Thyroid gland (tissue), 4 donors: Measurements from ENCODE around the gene ADGRE2. TPM values are rescaled to one million over a fixed set of nuclear protein-coding genes. Genes with fewer than 3 reads are reported as not detected.

Experiments used
- DNase-seq, 2 donors: peaks; one replicate each; pipeline ENCODE4 v3.0.0-alpha.2; 2019
- H3K27ac ChIP-seq, 3 donors: fragments of 200-600 bp; sonication (generic); 1 replicate in 2 of 3; 2 replicates in 1 of 3; pipeline ENCODE4 v1.5.1; 2016 to 2019; ENCODE audit warnings: mild to moderate bottlenecking in 1 of 3, moderate library complexity in 1 of 3
- H3K27me3 ChIP-seq: fragments of 200-600 bp; sonication (generic); one replicate; pipeline ENCODE4 v1.5.1; 2019
- H3K36me3 ChIP-seq, 2 donors: fragments of 200-600 bp; sonication (generic); one replicate each; pipeline ENCODE4 v1.5.1; 2016 to 2019
- H3K4me1 ChIP-seq, 2 donors: fragments of 200-600 bp; sonication (generic); one replicate each; pipeline ENCODE4 v1.5.1; 2017 to 2019
- H3K4me3 ChIP-seq, 3 donors: fragments of 200-600 bp; sonication (generic); replicated peaks in 1 of 3; 1 replicate in 2 of 3; 2 replicates in 1 of 3; pipeline ENCODE4 v1.5.1; 2016; ENCODE audit warnings: mild to moderate bottlenecking in 1 of 3
- H3K9me3 ChIP-seq: fragments of 200-600 bp; sonication (generic); one replicate; pipeline ENCODE4 v1.5.1; 2017
- CTCF ChIP-seq, 6 experiments: fragments of 200-600 bp in 3 of 6; fragments of 450-650 bp in 3 of 6; sonication (generic) in 3 of 6; IDR thresholded peaks; one replicate each; pipeline ENCODE4 v1.5.1; 2016 to 2019; ENCODE audit warnings: antibody characterized with exemption in 6 of 6, mild to moderate bottlenecking in 2 of 6, inconsistent platforms in 1 of 6, moderate library complexity in 1 of 6
- POLR2A ChIP-seq, 2 donors: fragments of 450-650 bp; IDR thresholded peaks; one replicate each; pipeline ENCODE4 v1.6.1; 2017; ENCODE audit warnings: antibody characterized with exemption in 2 of 2, mild to moderate bottlenecking in 2 of 2, moderate library complexity in 1 of 2
- WGBS, 2 donors: methylation state at CpG; one replicate each; pipeline ENCODE4 v1.1.5; 2017; 5-methylcytosine and 5-hydroxymethylcytosine counted together
- intact Hi-C: fragments of 100-400 bp; cut with DNase I; formaldehyde crosslinking; loops from one replicate; pipeline ENCODE4 v1.15.1; 2023
- total RNA-seq, 4 donors: library from RNA; depleted of rRNA; stranded (reverse); fragments of >200 nt; gene quantifications; one replicate each; pipeline ENCODE4 v1.2.3, GENCODE V29; 2016

Gene ADGRE2
- total RNA-seq, 4 donors from 2014 or later = 0.33 to 6.0 (median 2.0) TPM

- WGBS, 2 donors = 73 to 86% methylated on average over 6 of the region's 6 CpGs
- Histone ChIP-seq H3K27me3 (no peaks in the 10 kb centered on the region), H3K27ac (no peak overlapping the region), H3K4me3 (no peak overlapping the region), H3K4me1 (no peaks in the 10 kb centered on the region), H3K36me3 (no peaks in the 10 kb centered on the region), H3K9me3 (no peaks in the 10 kb centered on the region)
- no peak for DNase-seq
- TF ChIP-seq CTCF (IDR thresholded peaks at IDR 0.05) = no peak
- no peak for TF ChIP-seq POLR2A (IDR thresholded peaks at IDR 0.05)
- intact Hi-C loops = no loop called here
Measured at GRCh38 chr19:14748601-14749000, 29.8 kb downstream of the ADGRE2 start.

GRCh38 chr19:14746886-14747285 is 31.5 kb downstream of the ADGRE2 start:
- Histone ChIP-seq H3K27ac (no peak overlapping the region), H3K27me3 (no peaks in the 10 kb centered on the region), H3K4me3 (no peak overlapping the region), H3K36me3 (no peaks in the 10 kb centered on the region), H3K4me1 (no peaks in the 10 kb centered on the region), H3K9me3 (no peaks in the 10 kb centered on the region)
- intact Hi-C loops = no loop called here
- WGBS, 2 donors = 83 to 87% methylated on average over 4 of the region's 4 CpGs
- no peak for DNase-seq
- TF ChIP-seq POLR2A (IDR thresholded peaks at IDR 0.05) (no peak), CTCF (IDR thresholded peaks at IDR 0.05) (no peak)

- intact Hi-C loops = no loop called here
- TF ChIP-seq CTCF (IDR thresholded peaks at IDR 0.05) (no peak), POLR2A (IDR thresholded peaks at IDR 0.05) (no peak)
Measured at GRCh38 chr19:14735915-14736314, 42.4 kb downstream of the ADGRE2 start.

GRCh38 chr19:14733574-14733973 is 44.8 kb downstream of the ADGRE2 start:
- Histone ChIP-seq H3K4me1 (no peaks in the 10 kb centered on the region), H3K36me3 (no peaks in the 10 kb centered on the region), H3K4me3 (no peak overlapping the region), H3K27ac (no peak overlapping the region), H3K27me3 (no peaks in the 10 kb centered on the region), H3K9me3 (no peaks in the 10 kb centered on the region)
- TF ChIP-seq CTCF (IDR thresholded peaks at IDR 0.05) (no peak), POLR2A (IDR thresholded peaks at IDR 0.05) (no peak)
- DNase-seq = no peak
- 0 to 94% methylated on average over 1 of the region's 1 CpG for WGBS, 2 donors
- intact Hi-C loops = no loop called here

More at GRCh38 chr19:14735915-14736314, 42.4 kb downstream of the ADGRE2 start:
- WGBS, 2 donors = 63 to 88% methylated on average over 5 of the region's 5 CpGs
- Histone ChIP-seq H3K27ac (no peak overlapping the region), H3K4me3 (no peak overlapping the region), H3K36me3 (no peaks in the 10 kb centered on the region), H3K4me1 (no peaks in the 10 kb centered on the region), H3K27me3 (no peaks in the 10 kb centered on the region), H3K9me3 (no peaks in the 10 kb centered on the region)
- DNase-seq = no peak

- no peaks in the 10 kb centered on the region for H3K36me3 ChIP-seq
- H3K9me3 ChIP-seq = no peaks in the 10 kb centered on the region
- H3K4me3 ChIP-seq = no peak overlapping the region
- no peaks in the 10 kb centered on the region for H3K27me3 ChIP-seq
- no peak overlapping the region for H3K27ac ChIP-seq
- no peak for DNase-seq
- no peak for TF ChIP-seq POLR2A (IDR thresholded peaks at IDR 0.05)
- TF ChIP-seq CTCF (IDR thresholded peaks at IDR 0.05) = no peak
- H3K4me1 ChIP-seq = no peaks in the 10 kb centered on the region
- intact Hi-C loops = no loop called here
Measured at GRCh38 chr19:14732510-14732909, 45.9 kb downstream of the ADGRE2 start.
